H1 (cell line): Measurements from ENCODE around the gene AGFG1. TPM values are rescaled to one million over a fixed set of nuclear protein-coding genes. Genes with fewer than 3 reads are reported as not detected.

Source experiments
- ATF3 ChIP-seq: IDR thresholded peaks from 2 replicates; pipeline ENCODE4 v1.6.1; 2011; ENCODE audit warnings: low read depth, mild to moderate bottlenecking, low read length; ENCODE audit not compliant: insufficient read depth
- CEBPB ChIP-seq: IDR thresholded peaks from 2 replicates; pipeline ENCODE4 v1.6.1; 2012; ENCODE audit warnings: low read depth, low read length
- CHD1 ChIP-seq: IDR thresholded peaks from 2 replicates; pipeline ENCODE4 v1.6.1; 2012; ENCODE audit warnings: low read depth, low read length, improper control_type of control experiment
- CHD7 ChIP-seq: fragments of 300-600 bp; sonication (generic); IDR thresholded peaks from 2 replicates; pipeline ENCODE4 v1.7.1; 2012; ENCODE audit warnings: low read length, moderate library complexity, mild to moderate bottlenecking, inconsistent platforms; ENCODE audit not compliant: insufficient replicate concordance
- EGR1 ChIP-seq: IDR thresholded peaks from 2 replicates; pipeline ENCODE4 v1.6.1; 2011; ENCODE audit warnings: low read depth, low read length, borderline replicate concordance
- EP300 ChIP-seq, 2 experiments: IDR thresholded peaks; 1 replicate in 1 of 2; 2 replicates in 1 of 2; pipeline ENCODE4 v1.6.1; 2011 to 2012; ENCODE audit warnings: low read depth in 2 of 2, low read length in 2 of 2, mild to moderate bottlenecking in 2 of 2, borderline replicate concordance in 1 of 2, inconsistent platforms in 1 of 2, moderate library complexity in 1 of 2
- GABPA ChIP-seq: IDR thresholded peaks from 2 replicates; pipeline ENCODE4 v1.6.1; 2011; ENCODE audit warnings: mild to moderate bottlenecking, low read length, moderate library complexity, borderline replicate concordance; ENCODE audit not compliant: insufficient read depth
- KDM5A ChIP-seq: fragments of 200-600 bp; IDR thresholded peaks from 2 replicates; pipeline ENCODE4 v1.7.1; 2012; ENCODE audit warnings: mild to moderate bottlenecking, low read length, inconsistent platforms, mixed read lengths
- MAFK ChIP-seq: IDR thresholded peaks from 2 replicates; pipeline ENCODE4 v1.6.1; 2012; ENCODE audit warnings: low read depth, mild to moderate bottlenecking, improper control_type of control experiment, low read length
- POLR2A ChIP-seq, 2 experiments: IDR thresholded peaks; 1 replicate in 1 of 2; 2 replicates in 1 of 2; pipeline ENCODE4 v1.6.1; 2011; ENCODE audit warnings: low read depth in 2 of 2, low read length in 2 of 2, mild to moderate bottlenecking in 2 of 2; ENCODE audit errors: control extremely low read depth in 1 of 2
- TAF7 ChIP-seq: optimal IDR thresholded peaks from 2 replicates; pipeline ENCODE3; 2011; ENCODE audit warnings: low read depth, mild to moderate bottlenecking, inconsistent platforms, low read length, moderate library complexity, borderline replicate concordance
- polyA plus RNA-seq, 7 experiments: library from polyadenylated mRNA; depleted of rRNA in 3 of 7; stranded (reverse) in 5 of 7; unstranded in 2 of 7; fragments of >200 nt in 5 of 7; fragments of 200-250 nt in 2 of 7; gene quantifications; 1 replicate in 5 of 7; 2 replicates in 1 of 7; 4 replicates in 1 of 7; pipeline versions ENCODE4 v1.2.1 to v1.2.3, GENCODE V29; 2011 to 2013; ENCODE audit warnings: missing spikeins in 2 of 7, mixed read lengths in 2 of 7
- total RNA-seq: library from RNA; stranded (reverse); fragmentation: NEBNext Ultra II Directional; extraction: Animal tissue kit (Norgen Biotek cat#: 25700); gene quantifications from 2 replicates; pipeline ENCODE4 v1.2.1, GENCODE V29; 2021

The AGFG1 gene
- total and polyA plus RNA-seq, 2 of the 8 experiments (the other 6 are each of a cell fraction or from before 2014, with no cell fraction given) = 102 to 147 TPM

DNA sequence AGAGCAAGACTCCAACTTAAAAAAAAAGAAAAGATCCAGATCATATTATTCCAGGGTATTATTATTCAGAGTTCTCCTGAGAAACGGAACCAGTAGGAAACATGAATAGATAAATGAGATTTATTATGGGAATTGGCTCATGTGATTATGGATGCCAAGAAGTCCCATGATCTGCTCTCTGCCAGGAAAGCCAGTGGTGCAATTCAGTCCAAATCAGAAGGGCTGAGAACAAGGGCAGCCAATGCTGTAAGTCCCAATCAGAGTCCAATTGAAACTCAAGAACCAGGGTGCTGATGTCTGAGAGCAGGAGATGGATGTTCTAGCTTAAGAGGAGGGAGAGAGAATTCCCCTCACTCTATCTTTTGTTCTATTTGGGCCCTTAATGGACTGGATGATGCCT is 134.5 kb downstream of the AGFG1 start (continued):
- TF ChIP-seq CHD7 = no peak
- no peak for TF ChIP-seq CEBPB
- TF ChIP-seq EP300 (IDR thresholded peaks at IDR 0.05; ENCODE audit: borderline replicate concordance in 1 of 2, low read depth in 2 of 2, low read length in 2 of 2) = no peak
- no peak for TF ChIP-seq TAF7
- TF ChIP-seq ATF3 = no peak
- TF ChIP-seq KDM5A = no peak
- no peak for TF ChIP-seq CHD1
- no peak for TF ChIP-seq MAFK
- no peak for TF ChIP-seq POLR2A (IDR thresholded peaks at IDR 0.05; ENCODE audit: control extremely low read depth in 1 of 2, low read depth in 2 of 2, low read length in 2 of 2)
- no peak for TF ChIP-seq EGR1
- no peak for TF ChIP-seq GABPA
